GM18867 (cell line): ENCODE data around the gene REC8.
"Not testable (repeated sequence)": the region's sequence is repeated elsewhere in the genome, so short reads cannot be mapped to it uniquely, and the experiment has no call there.

Source experiments
- ATAC-seq: cut with Tn5 transposase; IDR thresholded peaks from one replicate; pipeline ENCODE4 v1.9.1; 2021; ENCODE audit warnings: mild to moderate bottlenecking, moderate library complexity; ENCODE audit not compliant: unreplicated experiment

Gene REC8

GRCh38 chr14:24197056-24197450 is 25.2 kb downstream of the REC8 start:
- ATAC-seq, result no peak

- ATAC-seq, result no peak
These were observed 27.1 kb downstream of the REC8 start for GRCh38 chr14:24198814-24199524.

- ATAC-seq, result not testable (repeated sequence)
These were observed 30.7 kb downstream of the REC8 start for GRCh38 chr14:24202538-24202937.

- ATAC-seq, result not testable (repeated sequence)
These were observed 31.5 kb downstream of the REC8 start for GRCh38 chr14:24203249-24203886.

GRCh38 chr14:24204163-24205146 is 32.6 kb downstream of the REC8 start:
- ATAC-seq, result no peak

GRCh38 chr14:24206260-24207103 is 34.6 kb downstream of the REC8 start:
- no peak for ATAC-seq

- ATAC-seq, result no peak
These were observed 35.2 kb downstream of the REC8 start for GRCh38 chr14:24207104-24207551.

- no peak for ATAC-seq
These were observed 35.7 kb downstream of the REC8 start for GRCh38 chr14:24207625-24208024.

GRCh38 chr14:24211311-24211710 is 39.4 kb downstream of the REC8 start:
- ATAC-seq, result no peak

GRCh38 chr14:24212924-24213865 is 41.3 kb downstream of the REC8 start, which contains the start of gene CHMP4A:
Gene CHMP4A (minus strand): TSS chr14:24213488. CDS start chr14:24213439, 49 bp downstream.
- peak; percentile 81 for ATAC-seq

- no peak for ATAC-seq
These were observed 42.2 kb downstream of the REC8 start for GRCh38 chr14:24213866-24214662.

GRCh38 chr14:24215495-24216344 is 43.8 kb downstream of the REC8 start, which contains the start of gene MDP1:
Gene MDP1 (minus strand): TSS chr14:24216066. CDS start chr14:24215955, 111 bp downstream.
- peak; percentile 63 for ATAC-seq

- no peak for ATAC-seq
These were observed 44.4 kb downstream of the REC8 start for GRCh38 chr14:24216345-24216699.

- not testable (repeated sequence) for ATAC-seq
These were observed 45.0 kb downstream of the REC8 start for GRCh38 chr14:24216876-24217275.

GRCh38 chr14:24219080-24219479 is 47.2 kb downstream of the REC8 start:
- ATAC-seq, result no peak

- no peak for ATAC-seq
These were observed 47.6 kb downstream of the REC8 start for GRCh38 chr14:24219521-24219920.

GRCh38 chr14:24222987-24223386 is 51.1 kb downstream of the REC8 start:
- ATAC-seq, result not testable (repeated sequence)
